ENCODE data around the gene C2orf69. TPM values are rescaled to one million over a fixed set of nuclear protein-coding genes. Genes with fewer than 3 reads are reported as not detected.
"Not testable (repeated sequence)": the region's sequence is repeated elsewhere in the genome, so short reads cannot be mapped to it uniquely, and the experiment has no call there.

C2orf69 gene
- total RNA-seq, 2 experiments from 2014 or later: 19.2 to 20.1 TPM

DNA sequence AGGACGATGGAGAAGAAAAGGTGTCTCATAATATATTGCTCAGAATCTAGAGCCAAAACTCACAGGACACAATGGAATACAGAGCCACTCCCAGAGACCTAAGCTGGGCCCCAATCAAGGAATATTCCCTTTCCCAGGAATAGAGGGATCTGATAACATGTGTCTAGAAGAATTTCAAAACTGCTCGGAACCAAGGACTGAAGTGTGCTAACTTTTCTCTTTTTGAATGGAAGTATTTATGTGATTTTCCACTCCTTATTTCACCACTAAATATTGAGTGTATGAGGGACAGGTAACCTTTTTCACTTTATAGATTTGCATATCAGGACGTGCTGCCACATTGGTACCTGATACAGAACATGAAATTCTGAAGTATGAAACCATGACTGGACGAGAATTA, 9.2 kb upstream of the C2orf69 start:
- ChIA-PET CTCF (no interaction called here), POLR2A (interaction anchor here (0.8 kb wide), 1 partner anchor 9 kb away, joined by 3 read pairs; the partner anchor contains the start of gene C2orf69)
- H3K27ac Mint-ChIP-seq: no peak overlapping the region
- H3K9me3 Mint-ChIP-seq: no peaks in the 10 kb centered on the region
- no peak for DNase-seq
- no peaks in the 10 kb centered on the region for H3K36me3 Mint-ChIP-seq (ENCODE audit: low read depth)
- peaks cover 20% of the 10 kb centered on the region for H3K27me3 Mint-ChIP-seq
- H3K4me1 Mint-ChIP-seq: no peaks in the 10 kb centered on the region
- H3K4me3 Mint-ChIP-seq: no peak overlapping the region

- no peaks in the 10 kb centered on the region for H3K4me1 Mint-ChIP-seq
- H3K27me3 Mint-ChIP-seq: peaks cover 20% of the 10 kb centered on the region
- ChIA-PET POLR2A (no interaction called here), CTCF (interaction anchor here (0.6 to 0.8 kb wide), 3 partner anchors 17 to 1050 kb away, joined by 3 read pairs; no protein-coding TSS in a partner anchor)
- H3K27ac Mint-ChIP-seq: no peak overlapping the region
- H3K4me3 Mint-ChIP-seq: no peak overlapping the region
- no peaks in the 10 kb centered on the region for H3K36me3 Mint-ChIP-seq (ENCODE audit: low read depth)
- DNase-seq: no peak
- H3K9me3 Mint-ChIP-seq: no peaks in the 10 kb centered on the region
Measured at GRCh38 chr2:199902486-199903110, 8.5 kb upstream of the C2orf69 start.

DNA sequence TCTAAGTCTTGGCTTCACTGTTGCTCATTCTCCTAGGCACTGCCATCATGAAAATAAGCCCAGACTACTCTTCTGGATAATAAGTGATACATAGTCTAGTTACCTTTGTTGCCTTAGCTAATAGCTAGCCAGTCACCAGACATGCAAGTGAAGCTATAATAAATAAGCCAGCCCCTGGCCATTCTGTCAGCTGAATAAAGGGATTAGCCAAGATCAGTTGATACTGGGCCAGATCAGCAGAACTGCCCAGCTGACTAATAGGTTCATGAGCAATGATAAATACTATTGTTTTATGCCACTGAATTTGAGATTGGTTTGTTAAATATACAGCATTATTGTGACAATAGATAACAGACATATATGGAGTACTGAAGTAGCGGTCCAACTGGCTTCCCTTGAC, 8.0 kb upstream of the C2orf69 start:
- POLR2A ChIA-PET: no interaction called here
- no peaks in the 10 kb centered on the region for H3K36me3 Mint-ChIP-seq (ENCODE audit: low read depth)
- CTCF ChIA-PET: interaction anchor here (0.6 to 0.8 kb wide), 2 partner anchors 18 to 38 kb away, joined by 3 read pairs; no protein-coding TSS in a partner anchor

GRCh38 chr2:199907008-199907714, 3.9 kb upstream of the C2orf69 start:
- ChIA-PET POLR2A (no interaction called here), CTCF (no interaction called here)
- DNase-seq: no peak
- Mint-ChIP-seq H3K4me1 (peaks cover 10% of the 10 kb centered on the region), H3K36me3 (ENCODE audit: low read depth) (peaks cover 3% of the 10 kb centered on the region), H3K27ac (no peak overlapping the region), H3K9me3 (no peaks in the 10 kb centered on the region), H3K27me3 (peaks cover 14% of the 10 kb centered on the region), H3K4me3 (no peak overlapping the region)

More for the DNA sequence above, 8.0 kb upstream of the C2orf69 start:
- DNase-seq: no peak
- no peak overlapping the region for H3K4me3 Mint-ChIP-seq
- peaks cover 20% of the 10 kb centered on the region for H3K27me3 Mint-ChIP-seq
- H3K9me3 Mint-ChIP-seq: no peaks in the 10 kb centered on the region
- H3K4me1 Mint-ChIP-seq: no peaks in the 10 kb centered on the region
- H3K27ac Mint-ChIP-seq: no peak overlapping the region

GRCh38 chr2:199910338-199911051, 598 bp upstream of the C2orf69 start:
- DNase-seq: no peak
- Mint-ChIP-seq H3K27me3 (peaks cover 4% of the 10 kb centered on the region), H3K4me1 (peaks cover 31% of the 10 kb centered on the region), H3K27ac (peak overlapping the region; percentile 90), H3K9me3 (no peaks in the 10 kb centered on the region), H3K36me3 (ENCODE audit: low read depth) (peaks cover 19% of the 10 kb centered on the region), H3K4me3 (peak overlapping the region; percentile 96)
- POLR2A ChIA-PET: interaction anchor here (0.7 to 1.7 kb wide), 9 partner anchors 9 to 1870 kb away, joined by 3 to 7 read pairs (median 3); partner anchors contain the start of genes SGO2 and TYW5
- CTCF ChIA-PET: interaction anchor here (0.8 to 1.5 kb wide), 2 partner anchors 30 to 170 kb away, joined by 4 to 5 read pairs; no protein-coding TSS in a partner anchor

DNA sequence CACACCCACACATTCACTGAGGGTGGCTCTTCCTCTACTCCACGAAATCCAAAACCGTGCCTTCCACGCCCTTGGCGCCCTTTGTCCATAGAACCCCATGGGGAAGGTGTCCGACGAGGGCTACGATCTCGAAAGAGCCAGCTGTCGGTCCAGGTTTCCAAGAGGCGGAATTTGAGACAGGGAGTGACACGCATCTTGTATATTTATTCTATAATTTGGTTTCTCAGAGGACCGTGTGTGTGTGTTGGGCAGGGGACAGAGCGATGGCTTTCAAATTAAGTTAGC, 726 bp downstream of the C2orf69 start:
- peaks cover 33% of the 10 kb centered on the region for H3K4me1 Mint-ChIP-seq
- CTCF ChIA-PET: interaction anchor here (0.8 to 1.0 kb wide), 4 partner anchors 20 to 172 kb away, joined by 3 read pairs; no protein-coding TSS in a partner anchor
- peaks cover 31% of the 10 kb centered on the region for H3K36me3 Mint-ChIP-seq (ENCODE audit: low read depth)

GRCh38 chr2:199912553-199913114, 1.5 kb downstream of the C2orf69 start:
- ChIA-PET POLR2A (interaction anchor here (1.2 to 1.4 kb wide), 4 partner anchors 15 to 73 kb away, joined by 3 to 6 read pairs (median 4); partner anchors contain the start of genes MAIP1 and TYW5), CTCF (interaction anchor here (0.8 to 1.0 kb wide), 3 partner anchors 30 to 173 kb away, joined by 3 read pairs; no protein-coding TSS in a partner anchor)
- not testable (repeated sequence) for H3K27me3 Mint-ChIP-seq, DNase-seq
- Mint-ChIP-seq H3K4me3 (peak overlapping the region; percentile 96), H3K9me3 (peaks cover 16% of the 10 kb centered on the region), H3K36me3 (ENCODE audit: low read depth) (peaks cover 39% of the 10 kb centered on the region), H3K4me1 (peaks cover 33% of the 10 kb centered on the region), H3K27ac (peak overlapping the region; percentile 90)

More for the DNA sequence above, 726 bp downstream of the C2orf69 start:
- POLR2A ChIA-PET: interaction anchor here (0.8 to 1.7 kb wide), 9 partner anchors 11 to 618 kb away, joined by 3 to 7 read pairs (median 3); partner anchors contain the start of genes MAIP1 and TYW5
- no peak for DNase-seq
- Mint-ChIP-seq H3K9me3 (peaks cover 9% of the 10 kb centered on the region), H3K4me3 (peak overlapping the region; percentile 96), H3K27me3 (no peaks in the 10 kb centered on the region), H3K27ac (peak overlapping the region; percentile 90)

GRCh38 chr2:199914372-199914958, 3.4 kb downstream of the C2orf69 start:
- DNase-seq: no peak
- Mint-ChIP-seq H3K4me3 (peak overlapping the region; percentile 4), H3K36me3 (ENCODE audit: low read depth) (peaks cover 54% of the 10 kb centered on the region)

GRCh38 chr2:199916980-199917379, 5.9 kb downstream of the C2orf69 start:
- ChIA-PET CTCF (no interaction called here), POLR2A (no interaction called here)
- peaks cover 16% of the 10 kb centered on the region for H3K9me3 Mint-ChIP-seq
- H3K4me1 Mint-ChIP-seq: peaks cover 24% of the 10 kb centered on the region
- H3K36me3 Mint-ChIP-seq (ENCODE audit: low read depth): peaks cover 64% of the 10 kb centered on the region
- H3K27ac Mint-ChIP-seq: no peak overlapping the region
- DNase-seq: no peak
- no peaks in the 10 kb centered on the region for H3K27me3 Mint-ChIP-seq
- no peak overlapping the region for H3K4me3 Mint-ChIP-seq

More at GRCh38 chr2:199914372-199914958, 3.4 kb downstream of the C2orf69 start:
- POLR2A ChIA-PET: no interaction called here
- Mint-ChIP-seq H3K4me1 (peaks cover 33% of the 10 kb centered on the region), H3K27ac (peak overlapping the region; percentile 9), H3K27me3 (no peaks in the 10 kb centered on the region), H3K9me3 (peaks cover 16% of the 10 kb centered on the region)
- CTCF ChIA-PET: no interaction called here

DNA sequence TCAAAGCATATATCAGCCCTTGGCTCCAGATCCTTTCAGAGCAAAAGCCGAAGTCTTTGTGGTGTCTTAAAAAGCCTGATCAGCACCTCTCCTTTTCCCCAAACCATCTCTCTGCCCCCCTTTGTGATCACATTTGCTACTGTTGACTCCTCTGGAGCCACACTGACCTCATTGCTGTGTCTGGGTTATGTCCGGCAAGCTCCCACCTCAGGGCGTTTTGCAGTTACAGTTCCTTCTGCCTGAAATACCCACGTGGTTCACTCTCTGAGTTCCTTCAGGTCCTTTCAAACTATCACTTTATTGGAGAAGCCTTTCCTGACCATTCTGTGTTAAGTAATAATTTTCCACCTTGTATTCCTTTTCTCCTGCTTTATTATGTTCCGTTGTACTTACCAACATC, 11.8 kb downstream of the C2orf69 start:
- H3K36me3 Mint-ChIP-seq (ENCODE audit: low read depth): peaks cover 52% of the 10 kb centered on the region
- no peak overlapping the region for H3K27ac Mint-ChIP-seq
- CTCF ChIA-PET: no interaction called here
- no peak for DNase-seq
- H3K4me1 Mint-ChIP-seq: peaks cover 18% of the 10 kb centered on the region
- no peaks in the 10 kb centered on the region for H3K9me3 Mint-ChIP-seq
- POLR2A ChIA-PET: interaction anchor here (1.9 kb wide), 1 partner anchor 12 kb away, joined by 7 read pairs; the partner anchor contains the start of gene C2orf69
- no peaks in the 10 kb centered on the region for H3K27me3 Mint-ChIP-seq
- H3K4me3 Mint-ChIP-seq: no peak overlapping the region

DNA sequence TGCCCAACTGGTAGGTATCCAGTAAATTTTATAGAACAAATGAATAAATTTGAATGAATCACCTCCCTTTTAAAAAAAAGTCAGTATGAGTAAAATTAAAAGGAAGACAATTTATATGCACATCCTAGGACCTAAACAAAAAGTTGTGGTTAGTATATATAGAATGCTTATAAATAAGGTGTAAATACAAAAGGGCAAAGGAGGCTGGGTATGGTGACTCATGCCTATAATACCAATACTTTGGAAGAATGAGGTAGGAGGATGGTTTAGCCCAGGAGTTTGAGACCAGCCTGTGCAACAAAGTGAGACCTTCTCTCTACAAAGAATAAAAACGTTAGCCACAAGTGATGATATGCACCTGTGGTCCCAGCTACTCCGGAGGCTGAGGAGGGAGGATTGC, 12.8 kb downstream of the C2orf69 start:
- ChIA-PET POLR2A (interaction anchor here (1.9 kb wide), 1 partner anchor 13 kb away, joined by 7 read pairs; the partner anchor contains the start of gene C2orf69), CTCF (no interaction called here)
- peaks cover 20% of the 10 kb centered on the region for H3K4me1 Mint-ChIP-seq
- no peak overlapping the region for H3K4me3 Mint-ChIP-seq
- no peaks in the 10 kb centered on the region for H3K9me3 Mint-ChIP-seq
- no peaks in the 10 kb centered on the region for H3K27me3 Mint-ChIP-seq
- peaks cover 48% of the 10 kb centered on the region for H3K36me3 Mint-ChIP-seq (ENCODE audit: low read depth)
- no peak for DNase-seq
- H3K27ac Mint-ChIP-seq: no peak overlapping the region

- H3K36me3 Mint-ChIP-seq (ENCODE audit: low read depth): peaks cover 50% of the 10 kb centered on the region
- H3K27me3 Mint-ChIP-seq: no peaks in the 10 kb centered on the region
- peaks cover 20% of the 10 kb centered on the region for H3K4me1 Mint-ChIP-seq
- H3K9me3 Mint-ChIP-seq: no peaks in the 10 kb centered on the region
- CTCF ChIA-PET: interaction anchor here (0.9 kb wide), 1 partner anchor 188 kb away, joined by 4 read pairs; no protein-coding TSS in a partner anchor
- H3K27ac Mint-ChIP-seq: no peak overlapping the region
- POLR2A ChIA-PET: interaction anchor here (2.0 kb wide), 1 partner anchor 15 kb away, joined by 6 read pairs; no protein-coding TSS in a partner anchor
- no peak for DNase-seq
- H3K4me3 Mint-ChIP-seq: no peak overlapping the region
Measured at GRCh38 chr2:199926806-199927205, 15.7 kb downstream of the C2orf69 start.

Measured in activated CD4-positive, alpha-beta memory T cell treated with anti-CD3 and anti-CD28 coated beads, Interleukin-2, amount 10 ng/mL, durations not matched to agents 7 days and 5 days (primary cell).